A549 (cell line): ENCODE data around the gene TRDN. TPM values are rescaled to one million over a fixed set of nuclear protein-coding genes. Genes with fewer than 3 reads are reported as not detected.

Experiments used
- ATAC-seq, 2 experiments: fragments of 200-7000 bp in 1 of 2; fragments of >200 bp in 1 of 2; cut with Nextera tagmentation in 1 of 2; cut with Tn5 transposase in 1 of 2; 3 replicates each; pipeline versions ENCODE4 v1.8.0 to v1.9.1; 2018 to 2020; ENCODE audit warnings: mild to moderate bottlenecking in 1 of 2, moderate library complexity in 1 of 2
- CTCF ChIA-PET: fragments of 300-600 bp; sonication (Branson Sonifier 250); formaldehyde crosslinking; extraction: SDS; loops from one replicate; lab custom pipeline; 2021; ENCODE audit warnings: antibody characterized with exemption, inconsistent platforms; lab: Yijun Ruan, JAX
- POLR2A ChIA-PET: fragments of 350-600 bp; formaldehyde crosslinking; extraction: SDS; loops from one replicate; lab custom pipeline; 2021; ENCODE audit warnings: antibody characterized with exemption, inconsistent platforms; lab: Yijun Ruan, JAX
- DNase-seq, 2 experiments: peaks; one replicate each; pipeline versions ENCODE4 v3.0.0 to v3.0.0-alpha.2; 2011 to 2016; ENCODE audit warnings: low read depth in 1 of 2, low spot score in 1 of 2
- FAIRE-seq: peaks from 2 replicates; lab custom pipeline; 2011; peaks lifted over from hg19 to GRCh38; lab: Jason Lieb, UNC
- H3K27ac ChIP-seq, 2 experiments: fragments of >200 bp; sonication (Bioruptor Twin); formaldehyde crosslinking; 3 replicates each; pipeline ENCODE4 v1.5.1; 2016 to 2017
- H3K4me1 ChIP-seq: fragments of >200 bp; sonication (Bioruptor Twin); formaldehyde crosslinking; 3 replicates; pipeline ENCODE4 v1.6.1; 2016
- H3K4me2 ChIP-seq: fragments of >200 bp; sonication (Bioruptor Twin); formaldehyde crosslinking; 3 replicates; pipeline ENCODE4 v1.6.1; 2016
- H3K4me3 ChIP-seq: fragments of >200 bp; sonication (Bioruptor Twin); formaldehyde crosslinking; 3 replicates; pipeline ENCODE4 v1.5.1; 2016
- H3K9me3 ChIP-seq: fragments of >200 bp; sonication (Bioruptor Twin); formaldehyde crosslinking; 3 replicates; pipeline ENCODE4 v1.6.1; 2016
- ATOH8 ChIP-seq: fragments of 250-450 bp; sonication (Bioruptor Pico); IDR thresholded peaks from 2 replicates; pipeline ENCODE4 v1.5.0; 2020; ENCODE audit warnings: low read depth, mild to moderate bottlenecking, moderate library complexity
- CEBPB ChIP-seq, 2 experiments: fragments of >200 bp in 1 of 2; sonication (Bioruptor Twin) in 1 of 2; formaldehyde crosslinking in 1 of 2; IDR thresholded peaks; 2 replicates each; pipeline ENCODE4 v1.6.1; 2012 to 2016
- EHF ChIP-seq: fragments of 250-450 bp; sonication (Bioruptor Pico); IDR thresholded peaks from 2 replicates; pipeline ENCODE4 v1.5.0; 2020; ENCODE audit warnings: mild to moderate bottlenecking
- EHMT2 ChIP-seq: fragments of 200-600 bp; sonication (generic); IDR thresholded peaks from 2 replicates; pipeline ENCODE4 v1.6.1; 2016; ENCODE audit warnings: antibody characterized with exemption, low read depth, mild to moderate bottlenecking, moderate library complexity
- ELK1 ChIP-seq: fragments of 150-350 bp; IDR thresholded peaks from 2 replicates; pipeline ENCODE4 v1.6.1; 2014; ENCODE audit warnings: low read depth, mild to moderate bottlenecking, low read length
- ESRRA ChIP-seq: fragments of 150-350 bp; IDR thresholded peaks from 2 replicates; pipeline ENCODE4 v1.6.1; 2014; ENCODE audit warnings: mild to moderate bottlenecking, low read length, borderline replicate concordance
- FOXS1 ChIP-seq: fragments of 250-450 bp; sonication (Bioruptor Pico); IDR thresholded peaks from 2 replicates; pipeline ENCODE4 v1.5.0; 2020; ENCODE audit warnings: mild to moderate bottlenecking, moderate library complexity
- HES2 ChIP-seq: fragments of >200 bp; sonication (Bioruptor Twin); formaldehyde crosslinking; IDR thresholded peaks from 2 replicates; pipeline ENCODE4 v1.6.1; 2016
- HOXB13 ChIP-seq: fragments of 250-450 bp; sonication (Bioruptor Pico); IDR thresholded peaks from 2 replicates; pipeline ENCODE4 v1.5.0; 2020; ENCODE audit warnings: low read depth, mild to moderate bottlenecking, moderate library complexity
- MAFK ChIP-seq: fragments of 450-650 bp; IDR thresholded peaks from 2 replicates; pipeline ENCODE4 v1.6.1; 2014; ENCODE audit not compliant: partially characterized antibody
- PHF8 ChIP-seq: fragments of 200-600 bp; sonication (generic); IDR thresholded peaks from 2 replicates; pipeline ENCODE4 v1.6.1; 2016; ENCODE audit warnings: low read depth, mild to moderate bottlenecking, antibody characterized with exemption, moderate library complexity, borderline replicate concordance
- POLR2A ChIP-seq: IDR thresholded peaks from 2 replicates; pipeline ENCODE4 v1.6.1; 2012; ENCODE audit warnings: mild to moderate bottlenecking, low read length
- ZSCAN20 ChIP-seq: fragments of 250-450 bp; sonication (Bioruptor Pico); IDR thresholded peaks from 2 replicates; pipeline ENCODE4 v1.8.0; 2022; ENCODE audit warnings: mild to moderate bottlenecking, moderate library complexity
- WGBS: methylation state at CpG from one replicate; pipeline ENCODE4 v1.1.6; 2017; ENCODE audit errors: missing lambda C conversion rate; 5-methylcytosine and 5-hydroxymethylcytosine counted together
- polyA plus RNA-seq, 4 experiments: library from polyadenylated mRNA; depleted of rRNA in 3 of 4; stranded (reverse); fragments of >200 nt; fragmentation: RNase III in 1 of 4; extraction: RNeasy Plus Mini Kit Qiagen cat#74134 plus additional on column Dnase treatment in 1 of 4; gene quantifications; 2 replicates in 3 of 4; 3 replicates in 1 of 4; pipeline ENCODE4 v1.2.3, GENCODE V29; 2011 to 2017
- TF ChIP-seq, protein P1 (sequence below): fragments of >200 bp; sonication (Bioruptor Twin); formaldehyde crosslinking; IDR thresholded peaks from 3 replicates; pipeline ENCODE4 v1.6.1; 2016

Gene TRDN
- polyA plus RNA-seq, 2 of the 4 experiments (the other 2 are of a cell fraction), result not detected

- Histone ChIP-seq H3K4me2 (no peak overlapping the region), H3K4me3 (no peak overlapping the region), H3K27ac (no peak overlapping the region), H3K4me1 (no peaks in the 10 kb centered on the region), H3K9me3 (no peaks in the 10 kb centered on the region)
- ATAC-seq (no peak), DNase-seq (no peak), FAIRE-seq (no peak)
- TF ChIP-seq EHMT2, result no peak
- no peak for TF ChIP-seq MAFK
- TF ChIP-seq, protein P1, sequence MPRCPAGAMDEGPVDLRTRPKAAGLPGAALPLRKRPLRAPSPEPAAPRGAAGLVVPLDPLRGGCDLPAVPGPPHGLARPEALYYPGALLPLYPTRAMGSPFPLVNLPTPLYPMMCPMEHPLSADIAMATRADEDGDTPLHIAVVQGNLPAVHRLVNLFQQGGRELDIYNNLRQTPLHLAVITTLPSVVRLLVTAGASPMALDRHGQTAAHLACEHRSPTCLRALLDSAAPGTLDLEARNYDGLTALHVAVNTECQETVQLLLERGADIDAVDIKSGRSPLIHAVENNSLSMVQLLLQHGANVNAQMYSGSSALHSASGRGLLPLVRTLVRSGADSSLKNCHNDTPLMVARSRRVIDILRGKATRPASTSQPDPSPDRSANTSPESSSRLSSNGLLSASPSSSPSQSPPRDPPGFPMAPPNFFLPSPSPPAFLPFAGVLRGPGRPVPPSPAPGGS, result no peak
- TF ChIP-seq PHF8, result no peak
- TF ChIP-seq CEBPB (IDR thresholded peaks at IDR 0.05), result no peak
- TF ChIP-seq EHF (CRISPR knock-in tag), result no peak
- no peak for TF ChIP-seq HES2
- ChIA-PET POLR2A (no interaction called here), CTCF (no interaction called here)
- WGBS, result 28% methylated on average over 7 of the region's 7 CpGs
Observed at GRCh38 chr6:123570813-123571684, 65.7 kb downstream of the TRDN start.

- ChIA-PET CTCF (no interaction called here), POLR2A (no interaction called here)
- FAIRE-seq (no peak), ATAC-seq (no peak), DNase-seq (no peak)
- Histone ChIP-seq H3K27ac (no peak overlapping the region), H3K4me2 (no peak overlapping the region), H3K4me1 (no peaks in the 10 kb centered on the region), H3K4me3 (no peak overlapping the region), H3K9me3 (no peaks in the 10 kb centered on the region)
- TF ChIP-seq, protein P1, result no peak
- TF ChIP-seq ZSCAN20 (no peak), ATOH8 (no peak), ELK1 (no peak), POLR2A (no peak), HES2 (no peak), ESRRA (no peak)
Observed at GRCh38 chr6:123569575-123569974, 67.2 kb downstream of the TRDN start.

DNA sequence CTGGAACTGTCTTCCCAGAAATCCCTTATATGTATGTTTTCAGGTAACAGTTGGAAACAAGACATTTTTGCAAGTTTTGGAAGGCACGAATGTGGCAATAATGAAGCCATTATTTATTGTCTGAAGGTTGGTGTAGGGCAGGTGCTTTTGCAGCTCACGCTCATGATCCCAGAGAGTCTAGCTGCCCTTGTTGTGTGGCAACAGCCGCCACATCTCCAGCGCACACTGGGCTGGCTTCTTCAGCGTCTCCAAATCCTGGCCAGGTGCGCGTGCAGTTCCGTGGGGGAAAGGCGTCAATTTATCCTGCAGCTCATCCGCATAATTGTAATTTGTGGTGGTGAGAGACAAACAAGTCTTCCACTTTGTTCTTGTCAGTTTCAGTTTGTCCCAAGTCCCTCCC lies 71.2 kb downstream of the TRDN start:
- Histone ChIP-seq H3K4me1 (no peaks in the 10 kb centered on the region), H3K27ac (no peak overlapping the region), H3K4me2 (no peak overlapping the region), H3K9me3 (no peaks in the 10 kb centered on the region), H3K4me3 (no peak overlapping the region)
- FAIRE-seq (no peak), ATAC-seq (no peak), DNase-seq (no peak)
- WGBS, result 74% methylated on average over 10 of the region's 10 CpGs
- POLR2A ChIA-PET, result no interaction called here
- CTCF ChIA-PET, result no interaction called here
- no peak for TF ChIP-seq HOXB13 (CRISPR knock-in tag)
- TF ChIP-seq FOXS1 (CRISPR knock-in tag), result no peak
